ENCODE data around the gene COG6.

The COG6 gene

DNA sequence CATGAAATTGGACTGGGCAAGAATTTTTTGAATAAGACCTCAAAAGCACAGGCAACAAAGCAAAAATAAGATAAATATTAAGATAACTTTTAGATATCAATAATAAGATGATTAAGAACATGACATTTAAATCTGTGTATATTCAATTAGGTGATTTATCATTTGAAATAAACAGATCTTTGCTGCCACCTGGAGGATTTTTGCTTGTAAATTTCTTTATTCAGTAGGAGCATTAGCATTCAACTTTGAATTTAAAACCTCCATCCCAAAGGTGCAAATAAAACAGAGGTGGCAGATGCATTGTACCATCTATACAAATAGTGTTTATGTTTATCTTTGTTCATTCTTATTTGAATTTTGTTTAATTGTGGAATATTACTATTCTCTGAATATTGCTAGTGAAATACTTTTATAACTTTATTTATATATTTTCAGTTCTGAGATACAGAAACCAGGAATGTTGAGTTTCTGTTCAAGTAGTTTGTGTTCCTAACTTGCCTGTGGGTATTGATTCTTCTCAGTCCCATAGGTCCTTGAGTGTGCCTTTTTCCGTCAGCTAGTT lies 20.9 kb downstream of the COG6 start:
- DNase-seq, result peak in 3 of 58 donors; percentile 1 to 29 (median 10)

DNA sequence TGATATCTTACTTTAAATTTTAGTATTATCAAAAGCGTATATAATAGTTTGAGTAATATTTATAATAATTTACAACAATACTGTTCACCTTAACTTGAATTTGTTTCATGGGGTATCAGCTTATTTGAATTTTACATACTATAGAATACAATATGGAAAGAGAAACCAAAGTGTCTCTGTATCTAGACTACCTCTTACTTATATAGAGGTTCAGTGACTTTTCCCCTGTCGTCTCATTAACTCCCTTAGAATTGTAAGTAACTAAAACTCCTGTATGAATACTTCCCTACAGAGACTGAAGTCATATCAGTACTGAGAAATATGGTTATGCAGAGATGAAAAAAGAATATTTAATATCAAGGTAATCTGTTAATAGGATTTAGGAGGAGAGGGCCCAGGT lies 26.8 kb downstream of the COG6 start:
- no peak for DNase-seq

DNA sequence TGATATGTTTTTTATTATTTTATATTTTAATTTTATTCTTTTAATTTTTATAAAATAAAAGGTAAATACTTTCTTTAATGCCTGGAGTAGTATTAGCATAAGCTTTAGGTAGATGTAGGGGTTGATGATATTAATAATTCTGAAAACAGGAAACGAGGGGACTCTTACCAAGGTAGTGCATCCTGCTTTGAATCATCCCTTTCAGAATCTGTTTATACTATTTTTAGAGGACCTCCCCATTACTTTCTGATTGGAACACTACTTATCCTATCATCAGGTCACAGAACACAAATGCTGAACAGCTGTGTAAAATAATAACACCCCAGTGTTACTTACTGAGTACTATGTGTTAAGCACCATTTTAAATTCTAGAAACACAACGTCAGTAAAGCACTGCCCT lies 27.3 kb downstream of the COG6 start:
- no peak for DNase-seq

DNA sequence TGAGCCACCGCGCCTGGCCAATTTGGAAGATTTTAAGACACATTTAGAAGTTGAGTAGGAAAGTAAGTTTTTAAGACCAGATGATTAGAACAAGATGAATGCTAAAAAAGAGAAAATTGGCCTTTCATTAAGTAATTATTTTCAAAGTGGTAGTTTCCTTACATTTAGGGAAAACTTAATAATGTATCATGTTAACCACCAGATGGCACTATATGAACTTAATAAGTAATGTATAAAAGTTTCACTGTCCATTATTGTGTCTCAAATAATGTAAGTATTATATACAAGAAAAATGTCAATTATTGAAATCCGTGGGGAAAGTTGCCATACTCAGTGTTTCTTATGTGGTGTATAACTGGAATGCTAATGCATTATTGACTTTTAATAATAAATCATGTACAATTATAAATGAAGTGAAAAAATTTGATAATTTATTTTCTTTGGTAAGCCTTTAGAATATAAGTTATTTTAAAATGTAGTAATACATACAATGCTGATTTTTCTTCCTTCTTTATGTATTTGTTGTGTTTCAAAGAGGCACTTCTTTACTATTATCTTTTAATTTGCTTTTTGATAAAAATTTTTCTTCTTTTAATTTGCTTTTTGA lies 29.2 kb downstream of the COG6 start:
- no peak for DNase-seq

DNA sequence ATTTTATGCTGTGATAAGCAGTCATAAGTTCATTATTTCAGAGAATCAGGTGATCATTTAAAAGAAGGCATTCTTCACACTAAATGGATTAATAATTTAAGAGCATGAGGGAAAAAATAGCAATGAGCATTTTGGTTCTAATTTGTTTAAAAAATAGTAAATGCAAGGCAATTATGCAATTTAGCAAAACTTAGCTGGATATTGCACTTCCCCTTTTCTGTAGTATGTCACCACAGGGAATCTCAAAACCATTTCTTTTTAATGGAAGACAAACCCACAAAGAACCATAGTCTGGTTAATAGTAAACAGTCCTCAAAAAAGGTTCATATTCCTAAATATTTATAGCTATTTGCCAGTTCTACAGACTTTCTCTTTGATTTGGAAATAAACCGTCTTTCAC lies 30.2 kb downstream of the COG6 start:
- DNase-seq, result no peak

DNA sequence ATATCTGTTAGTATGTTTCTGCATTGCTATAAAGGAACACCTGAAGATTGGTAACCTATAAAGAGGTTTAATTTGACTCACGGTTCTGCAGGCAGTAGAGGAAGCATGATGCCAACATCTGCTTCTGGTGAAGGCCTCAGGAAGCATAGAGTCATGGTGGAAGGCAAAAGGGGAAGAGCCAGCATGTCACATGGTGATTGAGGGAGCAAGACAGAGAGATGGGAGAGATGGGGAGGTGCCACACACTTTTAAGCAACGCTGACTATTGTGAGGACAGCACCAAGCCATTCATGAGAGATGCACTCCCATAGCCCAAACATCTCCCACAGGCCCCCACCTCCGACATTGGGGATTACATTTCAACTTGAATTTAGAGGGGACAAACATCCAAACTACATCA lies 32.8 kb downstream of the COG6 start:
- no peak for DNase-seq

DNA sequence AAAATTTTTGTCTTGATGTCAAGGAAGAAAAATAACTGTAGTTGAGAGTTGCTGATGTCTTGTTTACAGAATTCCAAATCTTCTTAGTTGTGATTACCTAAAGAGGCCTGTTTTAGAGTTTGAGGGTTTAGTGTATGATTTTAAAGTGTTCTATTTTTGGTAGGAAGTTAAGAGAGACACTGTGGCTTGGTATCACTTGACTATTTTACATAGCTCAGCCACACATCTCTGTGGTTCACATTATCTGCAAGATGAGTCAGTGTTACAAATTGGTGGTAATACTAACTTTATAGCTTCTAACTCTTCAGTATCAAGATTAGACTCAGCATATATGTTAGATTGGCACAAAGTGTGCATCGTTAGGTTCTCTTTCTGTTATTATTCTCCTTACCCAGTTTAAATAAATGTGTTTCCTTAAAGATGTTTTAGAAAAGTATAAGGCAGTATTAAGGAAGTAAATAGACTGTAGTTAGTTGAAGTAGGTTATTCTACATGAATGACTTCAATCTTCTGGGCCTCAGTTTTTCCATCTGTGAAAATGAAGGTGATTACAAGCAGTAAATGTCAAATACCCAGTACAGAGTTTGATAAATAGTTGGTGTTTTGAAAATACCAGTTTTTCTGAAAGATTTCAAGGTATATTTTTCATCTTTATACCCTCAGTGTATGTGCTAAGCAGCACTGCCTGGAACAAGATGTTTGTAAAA lies 33.4 kb downstream of the COG6 start:
- DNase-seq, result no peak

DNA sequence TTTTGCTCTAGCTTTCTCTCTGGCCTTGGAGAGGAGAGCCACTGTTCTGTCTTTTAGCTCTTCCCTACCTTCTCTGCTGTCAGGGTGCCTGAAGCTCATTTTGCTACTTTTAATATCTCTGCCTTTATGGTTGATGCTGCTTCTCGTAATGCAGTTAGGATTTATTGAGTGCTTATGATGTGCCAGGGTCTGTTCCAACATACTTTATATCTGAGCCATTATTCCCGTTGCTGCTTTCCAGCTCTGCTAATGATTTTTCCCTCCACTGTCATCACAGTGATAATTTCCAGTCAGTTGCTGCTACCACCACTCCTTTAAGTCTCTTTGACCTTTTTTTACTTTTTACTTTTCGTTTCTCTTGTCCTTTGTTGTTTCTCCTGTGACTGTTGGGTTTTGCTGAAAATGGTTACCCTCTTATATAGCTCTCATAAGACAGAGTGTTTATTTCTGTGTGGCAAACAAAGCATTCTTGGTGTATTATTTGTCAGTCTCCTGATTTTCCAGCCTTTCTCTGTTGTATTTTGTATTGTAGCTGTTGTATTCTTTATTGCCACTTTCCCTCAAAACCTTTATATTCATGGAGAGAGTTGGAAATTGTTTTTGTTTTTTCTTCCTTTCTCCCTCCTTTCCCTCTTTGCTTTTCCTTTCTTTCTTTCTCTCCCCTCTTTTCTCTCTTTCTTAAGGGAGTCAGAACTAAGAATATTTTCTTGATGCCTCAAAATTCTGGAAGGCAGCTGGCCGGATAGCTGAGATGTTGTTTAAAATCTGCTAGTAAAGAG lies 37.4 kb downstream of the COG6 start:
- DNase-seq, result no peak

DNA sequence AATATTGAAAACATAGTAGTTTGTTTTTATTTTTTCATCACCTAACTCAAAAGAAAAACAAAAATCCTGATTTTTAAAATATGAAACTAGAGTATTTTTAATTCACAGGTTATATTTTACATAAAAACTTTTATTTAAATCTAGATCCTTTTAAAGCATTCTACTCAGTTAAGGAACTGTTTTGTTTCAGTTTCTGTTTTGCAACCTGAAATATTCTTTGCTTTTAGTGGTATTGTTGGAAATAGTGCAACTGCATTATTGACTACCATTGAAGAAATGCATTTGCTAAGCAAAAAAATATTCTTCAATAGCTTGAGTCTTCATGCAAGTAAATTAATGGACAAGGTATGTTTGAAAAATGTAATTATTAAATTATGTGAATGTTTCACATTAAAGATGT lies 43.8 kb downstream of the COG6 start:
- no peak for DNase-seq

DNA sequence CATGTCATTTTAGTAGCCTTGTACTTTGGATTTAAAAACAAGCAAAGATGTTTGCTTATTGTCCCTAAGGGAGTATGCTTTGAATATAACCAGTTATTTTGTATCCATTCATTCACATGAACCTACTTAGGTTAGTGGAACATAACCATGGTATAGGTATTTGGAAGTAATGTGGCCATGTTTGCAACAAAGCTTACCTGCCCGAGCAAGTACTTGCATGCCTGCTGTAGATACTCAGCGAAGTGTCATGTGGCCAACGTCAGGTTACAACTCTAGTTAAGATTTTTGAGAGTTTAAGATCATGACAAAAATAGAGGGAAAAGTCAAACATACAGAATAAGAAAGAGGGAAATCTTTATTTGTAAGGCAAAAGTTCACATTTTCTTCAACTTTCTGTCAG lies 57.2 kb downstream of the COG6 start:
- DNase-seq, result no peak

DNA sequence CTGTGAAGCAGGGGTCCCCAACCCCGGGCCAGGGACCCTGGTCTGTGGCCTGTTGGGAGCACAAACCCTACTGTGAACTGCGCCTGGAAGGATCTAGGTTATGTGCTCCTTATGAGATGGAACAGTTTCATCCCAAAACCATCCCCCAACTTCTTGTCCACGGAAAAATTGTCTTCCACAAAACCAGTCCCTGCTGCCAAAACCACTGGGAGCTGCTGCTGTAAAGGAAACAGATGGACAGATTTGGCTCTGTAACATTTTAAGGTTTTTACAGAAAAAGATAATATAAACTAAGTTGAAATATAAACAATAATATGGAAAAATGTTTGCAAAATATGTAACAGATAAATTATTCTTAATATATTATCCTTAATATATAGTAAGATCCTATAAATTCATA lies 73.7 kb downstream of the COG6 start:
- no peak for DNase-seq

DNA sequence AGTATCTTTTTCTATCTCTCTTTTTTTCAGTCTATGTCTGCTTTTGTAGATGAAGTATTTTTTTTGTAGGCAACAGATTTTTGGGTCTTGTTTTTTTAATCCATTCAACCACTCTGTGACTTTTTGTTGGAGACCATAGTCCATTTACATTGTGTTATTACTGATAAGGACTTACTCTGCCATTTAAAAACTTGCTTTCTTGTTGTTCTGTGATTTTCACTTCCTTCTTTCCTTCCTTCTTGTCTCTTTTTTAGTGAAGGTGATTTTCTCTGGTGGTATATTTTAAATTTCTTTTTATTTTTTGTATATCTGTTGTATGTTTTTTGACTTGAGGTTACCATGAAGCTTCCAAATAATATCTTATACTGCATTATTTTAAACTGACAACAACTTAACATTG lies 79.5 kb downstream of the COG6 start:
- DNase-seq, result no peak

DNA sequence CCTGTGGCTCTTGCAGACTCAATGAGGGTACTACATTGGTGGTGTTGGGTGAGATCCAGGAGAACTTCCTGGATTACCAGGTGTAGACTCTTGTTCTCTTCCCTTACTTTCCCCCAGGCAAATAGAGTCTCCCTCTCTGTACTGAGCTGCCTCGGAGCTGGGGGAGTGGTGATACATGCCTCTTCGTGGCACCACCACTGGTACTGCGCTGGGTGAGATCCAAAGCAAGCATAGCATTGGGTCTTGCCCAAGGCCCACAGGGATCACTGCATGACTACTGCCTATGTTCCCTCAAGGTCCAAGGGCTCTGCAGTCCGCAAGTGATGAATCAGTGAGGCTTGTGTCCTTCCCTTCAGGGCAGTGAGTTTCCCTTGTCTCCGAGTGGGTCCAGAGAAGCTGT lies 81.6 kb downstream of the COG6 start:
- no peak for DNase-seq

DNA sequence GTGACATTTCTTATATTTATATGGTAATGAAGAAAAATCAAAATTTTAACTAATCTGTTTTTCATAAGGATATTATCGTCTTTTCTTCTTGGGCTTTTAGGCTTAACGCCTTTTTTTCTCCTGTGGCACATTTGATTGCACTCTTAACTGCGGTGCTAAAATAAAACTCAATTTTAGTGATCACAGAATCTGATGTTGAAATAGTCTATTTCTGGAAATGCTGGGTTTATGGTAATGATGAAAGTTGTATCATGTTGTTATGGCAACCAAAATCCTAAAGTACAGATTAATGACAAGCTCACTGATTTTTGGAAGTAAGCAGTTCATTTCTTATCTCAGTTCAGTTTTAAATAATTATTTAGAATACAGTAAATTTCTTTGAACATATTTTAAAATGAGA lies 85.3 kb downstream of the COG6 start:
- peak in 1 of 58 donors; percentile 3 for DNase-seq

DNA sequence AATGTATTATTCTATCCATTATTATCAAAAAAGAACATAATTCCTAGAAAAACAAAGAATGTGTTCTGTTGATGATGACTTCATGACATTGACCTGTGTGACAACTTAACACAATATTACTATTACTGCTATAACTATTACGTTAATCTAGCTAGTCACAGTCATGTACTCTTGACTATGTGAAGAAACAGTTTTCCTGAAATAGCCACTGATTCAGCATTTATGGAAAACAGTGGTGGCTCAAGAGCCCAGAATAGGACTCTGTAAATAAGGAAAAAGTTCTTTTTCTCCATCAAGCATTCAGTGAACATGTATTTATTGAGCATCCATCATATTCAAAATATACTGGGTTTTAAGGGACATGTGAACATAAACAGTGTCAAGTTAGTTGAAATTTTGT lies 93.5 kb downstream of the COG6 start:
- no peak for DNase-seq

DNA sequence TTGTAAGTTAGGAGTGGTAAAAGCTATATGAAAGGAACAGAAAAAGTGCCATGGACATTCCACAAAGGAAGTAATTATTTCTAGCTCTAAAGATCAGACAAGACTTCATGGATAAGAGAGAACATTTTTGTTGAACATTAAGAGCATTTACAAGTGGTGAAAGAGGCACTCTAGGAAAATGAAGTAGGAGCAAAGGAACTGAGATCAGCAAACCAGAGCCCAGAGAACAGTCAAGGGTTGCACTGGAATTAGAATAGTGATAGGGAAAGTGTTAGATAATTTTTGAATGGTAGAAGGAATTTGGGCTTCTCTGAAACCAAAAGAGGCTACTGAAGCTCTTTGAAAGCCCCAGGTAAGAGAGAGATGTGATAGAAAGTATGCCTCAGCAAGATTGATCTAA lies 94.1 kb downstream of the COG6 start:
- DNase-seq, result no peak

DNA sequence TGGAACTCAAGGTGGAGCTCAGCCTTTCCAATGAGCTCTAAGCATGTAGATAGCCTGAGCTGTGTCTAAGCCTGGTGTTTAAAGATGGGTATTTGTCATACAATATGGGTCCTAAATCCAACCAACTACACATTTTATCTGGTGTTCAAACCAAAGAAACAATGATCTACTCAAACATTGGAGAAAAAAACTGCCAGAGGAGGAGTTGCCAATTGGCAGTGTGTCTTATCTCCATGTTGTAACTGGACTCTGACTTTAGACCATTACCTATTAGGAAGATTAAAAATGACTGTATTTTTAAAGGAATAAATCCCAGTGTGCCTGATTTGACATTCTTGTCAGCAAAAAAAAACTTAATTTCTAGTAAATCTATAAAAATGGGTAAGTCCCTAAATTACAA lies 96.3 kb downstream of the COG6 start:
- DNase-seq, result no peak

DNA sequence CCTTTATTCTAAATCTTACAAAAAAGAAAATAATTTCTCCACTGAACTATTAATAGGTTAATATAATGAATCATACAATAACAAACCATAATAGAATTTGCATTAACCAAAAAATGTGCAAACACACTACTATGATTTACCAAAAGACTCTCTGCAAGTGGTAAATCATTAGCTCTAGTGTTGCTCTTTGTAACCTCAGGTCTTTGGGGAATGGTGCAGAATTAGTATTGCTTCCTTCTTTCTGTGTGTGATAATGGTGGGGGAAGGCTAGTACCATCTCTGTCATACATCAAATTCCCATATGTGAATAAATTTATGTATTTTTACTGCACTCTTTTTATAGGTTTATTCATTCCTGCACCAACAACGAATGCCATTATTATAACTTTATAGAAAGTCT lies 105.1 kb downstream of the COG6 start:
- no peak for DNase-seq

DNA sequence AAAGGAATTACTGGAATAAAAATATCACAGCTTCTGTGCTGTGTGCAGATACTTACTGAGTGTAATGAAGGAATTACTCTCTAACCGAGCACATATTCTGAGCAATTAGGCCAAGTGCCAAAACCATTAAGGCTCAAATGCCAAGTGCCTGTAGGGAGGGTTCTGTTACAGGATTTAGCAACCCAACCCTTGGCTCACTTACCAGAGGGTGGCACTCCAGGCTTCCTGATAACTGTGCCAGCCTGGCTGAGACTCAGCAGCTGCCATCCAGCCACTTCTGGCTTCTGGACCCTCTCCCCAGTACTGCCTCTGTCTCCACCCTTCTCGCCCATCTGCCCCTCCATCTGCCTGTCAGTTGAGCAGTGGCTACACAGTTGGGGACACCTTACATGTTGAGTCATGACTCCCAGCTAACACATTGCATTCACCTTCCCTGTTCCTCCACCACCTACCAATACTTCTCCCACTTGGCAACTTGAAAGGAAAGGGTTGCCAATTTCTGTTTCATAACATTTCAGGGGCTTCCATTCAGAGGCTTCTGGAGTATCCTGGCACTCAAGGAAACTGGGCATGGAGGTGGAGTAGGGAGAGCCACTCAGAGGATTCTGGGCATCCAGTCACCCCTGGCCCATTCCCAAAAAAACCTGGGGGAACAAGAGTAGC lies 110.5 kb downstream of the COG6 start:
- DNase-seq, result peak in 56 of 58 donors; percentile 12 to 95 (median 70)

DNA sequence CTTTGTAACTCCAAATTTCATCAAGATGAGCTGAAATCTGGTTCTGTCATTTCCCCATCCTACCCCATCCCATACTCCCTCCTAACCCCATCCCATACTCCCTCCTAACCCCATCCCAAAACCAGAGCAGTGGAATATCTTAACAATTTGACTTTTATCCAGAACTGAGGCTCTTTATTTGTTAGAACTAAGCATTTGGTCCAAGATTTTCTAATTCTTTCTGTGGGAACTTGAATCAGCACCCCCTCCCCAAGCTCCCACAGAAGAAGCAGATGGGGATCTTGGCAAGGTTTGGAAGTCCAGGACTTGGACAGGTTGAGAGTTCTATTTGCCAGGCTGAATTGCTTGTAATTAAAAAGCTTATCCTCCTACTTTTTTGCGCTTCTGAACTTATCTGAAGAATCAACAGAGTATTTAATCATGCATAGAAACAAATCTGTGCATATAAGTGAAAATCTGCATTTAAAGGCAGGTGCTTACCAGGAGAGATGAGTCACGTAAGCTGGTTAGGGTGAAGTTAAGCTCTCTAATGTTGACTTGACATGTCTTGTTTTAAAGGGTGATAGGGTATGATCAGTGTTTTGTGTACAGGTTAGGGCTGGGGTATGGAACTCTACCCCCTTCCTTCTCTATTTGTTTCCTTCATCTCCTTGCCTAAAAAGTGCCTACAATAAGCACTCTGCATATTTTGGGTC lies 111.1 kb downstream of the COG6 start:
- DNase-seq, result peak in 19 of 58 donors; percentile 1 to 83 (median 28)

All from anterior cingulate cortex (tissue), 58 donors.